Esophagus squamous epithelium (tissue), 4 donors: ENCODE results near the gene OLFM2.

Experiments used
- CTCF ChIP-seq, 6 experiments: fragments of 450-650 bp in 4 of 6; fragments of 200-600 bp in 2 of 6; sonication (generic) in 2 of 6; IDR thresholded peaks; one replicate each; pipeline ENCODE4 v1.5.1; 2016 to 2019; ENCODE audit warnings: antibody characterized with exemption in 6 of 6, mild to moderate bottlenecking in 4 of 6, moderate library complexity in 4 of 6
- POLR2A ChIP-seq, 4 donors: fragments of 450-650 bp; IDR thresholded peaks; one replicate each; pipeline ENCODE4 v1.6.1; 2017; ENCODE audit warnings: antibody characterized with exemption in 4 of 4, mild to moderate bottlenecking in 4 of 4, moderate library complexity in 3 of 4

DNA sequence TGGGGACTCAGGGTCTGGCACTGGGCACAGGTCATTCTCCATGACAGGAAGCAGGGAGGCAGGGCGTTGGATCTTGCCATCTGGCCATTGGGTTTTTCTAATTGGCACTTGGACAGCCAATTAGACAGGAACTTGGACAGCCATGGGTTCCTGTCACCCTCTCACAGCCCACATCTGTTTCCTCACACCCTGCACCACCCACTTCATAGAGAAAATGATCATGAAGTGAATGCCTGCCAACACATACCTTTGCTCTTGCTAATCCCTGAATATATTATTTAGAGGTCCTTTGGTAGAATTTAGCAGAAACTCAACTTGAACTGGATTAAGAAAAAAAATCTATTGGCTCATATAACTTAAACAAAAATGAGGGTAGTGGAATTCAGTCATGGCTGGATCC is 4.9 kb upstream of the OLFM2 start:
- no peak for TF ChIP-seq CTCF (IDR thresholded peaks at IDR 0.05)
- TF ChIP-seq POLR2A (IDR thresholded peaks at IDR 0.05) = no peak
